ENCODE measurements around the gene FAM169A.

Gene FAM169A

GRCh38 chr5:74877624-74878304 lies 11.6 kb upstream of the FAM169A start:
- TF ChIP-seq OSR1 (CRISPR knock-in tag; IDR thresholded peaks at IDR 0.05) (no peak), ZFP30 (CRISPR knock-in tag; IDR thresholded peaks at IDR 0.05) (no peak), ZFP3 (CRISPR knock-in tag; IDR thresholded peaks at IDR 0.05) (no peak)
- ATAC-seq = no peak

GRCh38 chr5:74875994-74876791 lies 10.0 kb upstream of the FAM169A start:
- no peak for TF ChIP-seq ZFP30 (CRISPR knock-in tag; IDR thresholded peaks at IDR 0.05)
- no peak for TF ChIP-seq CSDC2 (CRISPR knock-in tag; IDR thresholded peaks at IDR 0.05)
- TF ChIP-seq TCF4 (CRISPR knock-in tag; IDR thresholded peaks at IDR 0.05; ENCODE audit: borderline replicate concordance) = no peak
- TF ChIP-seq GLIS3 (CRISPR knock-in tag; IDR thresholded peaks at IDR 0.05) = no peak
- TF ChIP-seq RARB (CRISPR knock-in tag; IDR thresholded peaks at IDR 0.05) = no peak
- TF ChIP-seq ISL1 (CRISPR knock-in tag; IDR thresholded peaks at IDR 0.05) = no peak
- TF ChIP-seq ZNF565 (CRISPR knock-in tag; conservative IDR thresholded peaks at IDR 0.05; ENCODE audit: low read depth) = no peak
- TF ChIP-seq ESRRG (CRISPR knock-in tag; IDR thresholded peaks at IDR 0.05) = no peak
- no peak for TF ChIP-seq ZNF70 (CRISPR knock-in tag; IDR thresholded peaks at IDR 0.05)
- no peak for TF ChIP-seq CSRNP3 (CRISPR knock-in tag; IDR thresholded peaks at IDR 0.05)
- TF ChIP-seq, protein P1, sequence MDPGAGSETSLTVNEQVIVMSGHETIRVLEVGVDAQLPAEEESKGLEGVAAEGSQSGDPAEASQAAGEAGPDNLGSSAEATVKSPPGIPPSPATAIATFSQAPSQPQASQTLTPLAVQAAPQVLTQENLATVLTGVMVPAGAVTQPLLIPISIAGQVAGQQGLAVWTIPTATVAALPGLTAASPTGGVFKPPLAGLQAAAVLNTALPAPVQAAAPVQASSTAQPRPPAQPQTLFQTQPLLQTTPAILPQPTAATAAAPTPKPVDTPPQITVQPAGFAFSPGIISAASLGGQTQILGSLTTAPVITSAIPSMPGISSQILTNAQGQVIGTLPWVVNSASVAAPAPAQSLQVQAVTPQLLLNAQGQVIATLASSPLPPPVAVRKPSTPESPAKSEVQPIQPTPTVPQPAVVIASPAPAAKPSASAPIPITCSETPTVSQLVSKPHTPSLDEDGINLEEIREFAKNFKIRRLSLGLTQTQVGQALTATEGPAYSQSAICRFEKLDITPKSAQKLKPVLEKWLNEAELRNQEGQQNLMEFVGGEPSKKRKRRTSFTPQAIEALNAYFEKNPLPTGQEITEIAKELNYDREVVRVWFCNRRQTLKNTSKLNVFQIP (CRISPR knock-in tag; IDR thresholded peaks at IDR 0.05; ENCODE audit: borderline replicate concordance, low read depth) = no peak
- TF ChIP-seq CREB5 (CRISPR knock-in tag; IDR thresholded peaks at IDR 0.05; ENCODE audit: low read depth) = no peak
- TF ChIP-seq ZC3H10 (CRISPR knock-in tag; IDR thresholded peaks at IDR 0.05) = no peak
- no peak for TF ChIP-seq ARNTL (CRISPR knock-in tag; IDR thresholded peaks at IDR 0.05; ENCODE audit: borderline replicate concordance, low read depth)
- TF ChIP-seq, protein P2, sequence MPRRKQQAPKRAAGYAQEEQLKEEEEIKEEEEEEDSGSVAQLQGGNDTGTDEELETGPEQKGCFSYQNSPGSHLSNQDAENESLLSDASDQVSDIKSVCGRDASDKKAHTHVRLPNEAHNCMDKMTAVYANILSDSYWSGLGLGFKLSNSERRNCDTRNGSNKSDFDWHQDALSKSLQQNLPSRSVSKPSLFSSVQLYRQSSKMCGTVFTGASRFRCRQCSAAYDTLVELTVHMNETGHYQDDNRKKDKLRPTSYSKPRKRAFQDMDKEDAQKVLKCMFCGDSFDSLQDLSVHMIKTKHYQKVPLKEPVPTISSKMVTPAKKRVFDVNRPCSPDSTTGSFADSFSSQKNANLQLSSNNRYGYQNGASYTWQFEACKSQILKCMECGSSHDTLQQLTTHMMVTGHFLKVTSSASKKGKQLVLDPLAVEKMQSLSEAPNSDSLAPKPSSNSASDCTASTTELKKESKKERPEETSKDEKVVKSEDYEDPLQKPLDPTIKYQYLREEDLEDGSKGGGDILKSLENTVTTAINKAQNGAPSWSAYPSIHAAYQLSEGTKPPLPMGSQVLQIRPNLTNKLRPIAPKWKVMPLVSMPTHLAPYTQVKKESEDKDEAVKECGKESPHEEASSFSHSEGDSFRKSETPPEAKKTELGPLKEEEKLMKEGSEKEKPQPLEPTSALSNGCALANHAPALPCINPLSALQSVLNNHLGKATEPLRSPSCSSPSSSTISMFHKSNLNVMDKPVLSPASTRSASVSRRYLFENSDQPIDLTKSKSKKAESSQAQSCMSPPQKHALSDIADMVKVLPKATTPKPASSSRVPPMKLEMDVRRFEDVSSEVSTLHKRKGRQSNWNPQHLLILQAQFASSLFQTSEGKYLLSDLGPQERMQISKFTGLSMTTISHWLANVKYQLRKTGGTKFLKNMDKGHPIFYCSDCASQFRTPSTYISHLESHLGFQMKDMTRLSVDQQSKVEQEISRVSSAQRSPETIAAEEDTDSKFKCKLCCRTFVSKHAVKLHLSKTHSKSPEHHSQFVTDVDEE (CRISPR knock-in tag; IDR thresholded peaks at IDR 0.05) = no peak
- no peak for TF ChIP-seq TOX (CRISPR knock-in tag; IDR thresholded peaks at IDR 0.05; ENCODE audit: borderline replicate concordance)
- no peak for TF ChIP-seq SNAI2 (CRISPR knock-in tag; IDR thresholded peaks at IDR 0.05)
- TF ChIP-seq BACH2 (CRISPR knock-in tag; IDR thresholded peaks at IDR 0.05; ENCODE audit: borderline replicate concordance) = no peak
- no peak for ATAC-seq

DNA sequence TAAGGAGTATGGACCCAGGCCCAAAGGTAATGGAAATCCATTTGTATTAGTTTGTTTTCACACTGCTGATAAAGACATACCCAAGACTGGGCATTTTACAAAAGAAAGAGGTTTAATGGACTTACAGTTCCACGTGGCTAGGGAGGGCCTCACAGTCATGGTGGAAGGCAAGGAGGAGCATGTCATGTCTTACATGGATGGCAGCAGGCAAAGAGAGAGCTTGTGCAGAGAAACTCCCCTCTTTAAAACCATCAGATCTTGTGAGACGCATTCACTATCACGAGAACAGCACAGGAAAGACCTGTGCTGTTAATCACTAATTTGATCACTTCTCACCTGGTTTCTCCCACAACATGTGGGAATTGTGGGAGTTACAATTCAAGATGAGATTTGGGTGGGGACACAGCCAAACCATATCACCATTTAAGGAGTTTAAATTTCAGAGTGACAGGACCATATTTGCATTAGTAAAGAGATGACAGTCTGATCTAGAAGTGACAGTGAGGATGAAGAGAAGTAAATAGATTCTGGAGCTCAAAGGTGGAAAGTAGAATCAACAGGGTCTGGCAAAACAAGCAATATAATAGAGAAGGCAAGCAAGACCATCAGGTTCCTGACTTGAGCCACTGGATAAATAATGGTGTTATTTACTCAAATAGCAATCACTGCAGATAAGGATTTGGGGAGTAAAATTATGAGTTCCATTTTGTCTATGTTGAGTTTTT lies 7.5 kb upstream of the FAM169A start:
- ATAC-seq = no peak
- TF ChIP-seq TOX (CRISPR knock-in tag; IDR thresholded peaks at IDR 0.05; ENCODE audit: borderline replicate concordance) = no peak
- no peak for TF ChIP-seq CSDC2 (CRISPR knock-in tag; IDR thresholded peaks at IDR 0.05)
- TF ChIP-seq CSRNP3 (CRISPR knock-in tag; IDR thresholded peaks at IDR 0.05) = no peak
- no peak for TF ChIP-seq PPARA (CRISPR knock-in tag; IDR thresholded peaks at IDR 0.05; ENCODE audit: borderline replicate concordance)
- no peak for TF ChIP-seq ZNF70 (CRISPR knock-in tag; IDR thresholded peaks at IDR 0.05)
- TF ChIP-seq ZNF8 (CRISPR knock-in tag; IDR thresholded peaks at IDR 0.05) = no peak
- TF ChIP-seq ESRRG (CRISPR knock-in tag; IDR thresholded peaks at IDR 0.05) = no peak
- no peak for TF ChIP-seq ZC3H10 (CRISPR knock-in tag; IDR thresholded peaks at IDR 0.05)
- no peak for TF ChIP-seq ISL1 (CRISPR knock-in tag; IDR thresholded peaks at IDR 0.05)
- no peak for TF ChIP-seq GLIS3 (CRISPR knock-in tag; IDR thresholded peaks at IDR 0.05)
- no peak for TF ChIP-seq OSR1 (CRISPR knock-in tag; IDR thresholded peaks at IDR 0.05)
- TF ChIP-seq ZNF565 (CRISPR knock-in tag; conservative IDR thresholded peaks at IDR 0.05; ENCODE audit: low read depth) = no peak
- TF ChIP-seq TCF4 (CRISPR knock-in tag; IDR thresholded peaks at IDR 0.05; ENCODE audit: borderline replicate concordance) = no peak
- TF ChIP-seq RARB (CRISPR knock-in tag; IDR thresholded peaks at IDR 0.05) = no peak
- TF ChIP-seq, protein P2 (CRISPR knock-in tag; IDR thresholded peaks at IDR 0.05) = no peak
- no peak for TF ChIP-seq ARNTL (CRISPR knock-in tag; IDR thresholded peaks at IDR 0.05; ENCODE audit: borderline replicate concordance, low read depth)
- no peak for TF ChIP-seq SNAI2 (CRISPR knock-in tag; IDR thresholded peaks at IDR 0.05)
- no peak for TF ChIP-seq ZFP3 (CRISPR knock-in tag; IDR thresholded peaks at IDR 0.05)

All from SK-N-SH treated with all-trans-retinoic acid at 6 μM for 48 hours (cell line).